GM18511 (cell line): Measurements from ENCODE around the gene MAGEE2.
"Not testable (repeated sequence)": the region's sequence is repeated elsewhere in the genome, so short reads cannot be mapped to it uniquely, and the experiment has no call there.

Experiments used
- ATAC-seq: cut with Tn5 transposase; IDR thresholded peaks from one replicate; pipeline ENCODE4 v1.9.1; 2021; ENCODE audit warnings: mild to moderate bottlenecking, moderate library complexity; ENCODE audit not compliant: unreplicated experiment

MAGEE2 gene, protein sequence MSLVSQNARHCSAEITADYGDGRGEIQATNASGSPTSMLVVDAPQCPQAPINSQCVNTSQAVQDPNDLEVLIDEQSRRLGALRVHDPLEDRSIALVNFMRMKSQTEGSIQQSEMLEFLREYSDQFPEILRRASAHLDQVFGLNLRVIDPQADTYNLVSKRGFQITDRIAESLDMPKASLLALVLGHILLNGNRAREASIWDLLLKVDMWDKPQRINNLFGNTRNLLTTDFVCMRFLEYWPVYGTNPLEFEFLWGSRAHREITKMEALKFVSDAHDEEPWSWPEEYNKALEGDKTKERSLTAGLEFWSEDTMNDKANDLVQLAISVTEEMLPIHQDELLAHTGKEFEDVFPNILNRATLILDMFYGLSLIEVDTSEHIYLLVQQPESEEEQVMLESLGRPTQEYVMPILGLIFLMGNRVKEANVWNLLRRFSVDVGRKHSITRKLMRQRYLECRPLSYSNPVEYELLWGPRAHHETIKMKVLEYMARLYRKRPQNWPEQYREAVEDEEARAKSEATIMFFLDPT

DNA sequence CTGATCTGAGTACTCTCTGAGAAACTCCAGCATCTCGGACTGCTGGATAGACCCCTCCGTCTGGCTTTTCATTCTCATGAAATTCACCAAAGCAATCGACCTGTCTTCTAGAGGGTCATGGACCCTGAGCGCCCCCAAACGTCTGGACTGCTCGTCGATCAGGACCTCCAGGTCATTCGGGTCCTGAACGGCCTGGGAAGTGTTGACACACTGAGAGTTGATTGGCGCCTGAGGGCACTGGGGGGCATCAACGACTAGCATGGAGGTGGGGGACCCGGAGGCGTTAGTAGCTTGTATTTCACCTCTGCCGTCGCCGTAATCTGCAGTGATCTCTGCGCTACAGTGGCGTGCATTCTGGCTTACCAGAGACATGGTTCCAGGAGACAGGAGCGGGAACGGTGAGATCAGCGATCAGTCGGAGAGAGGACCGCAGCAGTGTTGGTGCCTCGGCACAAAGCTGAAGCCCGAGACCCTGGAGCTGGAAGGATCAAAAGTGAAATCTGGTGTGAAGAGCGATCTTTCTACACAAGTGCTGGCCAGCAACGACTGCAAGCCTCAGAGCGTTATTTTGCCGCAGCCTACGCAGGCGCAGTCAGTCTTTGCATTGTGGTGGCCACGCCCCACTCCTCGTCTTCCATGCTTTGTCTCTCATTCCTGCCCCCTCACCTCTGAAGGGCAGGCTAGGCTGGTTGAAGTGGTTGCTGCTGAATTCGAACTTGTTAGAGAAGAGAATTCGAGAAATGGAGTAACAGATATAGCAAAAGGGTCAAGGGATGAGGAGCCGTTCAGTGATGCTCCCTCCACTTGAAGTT lies at the start of gene MAGEE2:
Gene MAGEE2, minus strand, starts transcription at position 575 of the 812 bp plus-strand sequence. Its CDS starts 203 bp downstream, at position 372.
- ATAC-seq: no peak

DNA sequence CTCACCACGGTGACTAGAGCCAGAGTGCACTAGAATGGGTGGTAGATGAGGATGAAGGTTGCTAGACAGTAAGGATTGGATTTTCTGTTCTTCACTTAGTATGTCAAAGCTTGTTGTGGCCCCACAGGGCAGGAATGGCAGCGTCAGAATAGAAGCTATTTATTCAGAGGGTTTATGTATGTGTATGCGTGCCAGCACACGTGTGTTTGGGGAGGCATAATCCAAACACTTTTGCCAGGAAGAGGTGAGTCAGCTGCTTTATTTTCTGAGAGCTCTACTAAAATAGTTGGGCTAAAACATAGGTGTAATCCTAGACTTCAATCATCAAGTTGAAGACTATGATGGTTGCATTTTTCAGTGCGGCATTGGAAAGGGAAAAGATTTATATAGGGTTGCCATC lies 1.2 kb upstream of the MAGEE2 start:
- no peak for ATAC-seq

DNA sequence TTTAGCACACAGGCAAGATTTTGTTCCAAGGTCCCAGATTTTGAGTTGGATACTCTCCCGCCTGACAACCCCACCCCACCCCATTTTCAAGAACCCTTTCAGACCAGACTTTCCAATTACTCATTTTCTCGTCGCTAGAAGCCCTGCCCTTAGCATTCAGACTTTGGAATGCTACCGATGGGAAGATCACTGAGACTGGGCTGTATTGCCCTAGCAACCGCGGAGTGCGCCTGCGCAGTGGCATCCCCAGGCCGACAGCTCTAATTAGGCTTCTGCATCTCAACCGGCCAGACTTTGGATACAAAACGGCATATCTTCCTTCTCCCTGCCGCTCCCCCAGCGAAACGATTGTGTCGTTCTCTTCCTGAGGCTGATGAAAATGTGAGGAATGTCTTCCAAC lies 3.4 kb downstream of the MAGEE2 start:
- no peak for ATAC-seq

- not testable (repeated sequence) for ATAC-seq
Observed at GRCh38 chrX:75768063-75768462, 17.0 kb downstream of the MAGEE2 start.

DNA sequence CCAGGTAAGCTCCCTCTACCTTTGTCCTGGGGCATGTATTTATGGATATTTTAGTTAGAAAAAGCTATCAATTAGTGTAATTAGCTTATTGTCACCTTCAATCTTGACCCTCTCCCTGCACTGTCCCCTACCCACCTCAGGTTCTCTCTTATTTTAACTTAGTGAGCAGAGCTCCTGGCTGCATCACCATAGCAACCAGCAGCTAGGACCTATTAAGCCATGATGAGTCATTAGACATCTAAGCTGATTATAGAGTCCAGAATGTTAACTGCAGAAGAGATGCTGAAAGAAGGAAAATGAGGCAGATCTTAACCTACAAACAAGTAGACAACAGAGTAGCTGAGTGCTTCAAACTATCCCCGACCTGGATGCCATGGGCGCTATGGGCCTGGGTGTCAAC lies 36.6 kb downstream of the MAGEE2 start:
- ATAC-seq: no peak

- ATAC-seq: peak; percentile 83
Observed at GRCh38 chrX:75746891-75747639, 38.0 kb downstream of the MAGEE2 start.
